KMS-11 (cell line): ENCODE measurements around the gene CARF.
"Not testable (repeated sequence)": the region's sequence is repeated elsewhere in the genome, so short reads cannot be mapped to it uniquely, and the experiment has no call there.

ENCODE experiments used
- H2AFZ ChIP-seq: fragments of 200-600 bp; sonication (generic); 2 replicates; pipeline ENCODE4 v1.6.1; 2016; ENCODE audit warnings: antibody characterized with exemption, mixed run types, low read depth
- H3K27ac ChIP-seq: fragments of 200-600 bp; sonication (generic); 2 replicates; pipeline ENCODE4 v1.6.1; 2016; ENCODE audit warnings: mild to moderate bottlenecking, mixed run types
- H3K27me3 ChIP-seq: fragments of 200-600 bp; sonication (generic); 2 replicates; pipeline ENCODE4 v1.6.1; 2017; ENCODE audit warnings: mild to moderate bottlenecking, low read depth, mixed run types, moderate library complexity; ENCODE audit not compliant: insufficient read depth
- H3K36me3 ChIP-seq: fragments of 200-600 bp; sonication (generic); 2 replicates; pipeline ENCODE4 v1.6.1; 2017; ENCODE audit warnings: mild to moderate bottlenecking, mixed run types; ENCODE audit not compliant: insufficient read depth
- H3K4me1 ChIP-seq: fragments of 200-600 bp; sonication (generic); 2 replicates; pipeline ENCODE4 v1.6.1; 2016; ENCODE audit warnings: mild to moderate bottlenecking, low read depth, mixed run types; ENCODE audit not compliant: poor library complexity, severe bottlenecking
- H3K4me2 ChIP-seq: fragments of 200-600 bp; sonication (generic); 2 replicates; pipeline ENCODE4 v1.7.0; 2016; ENCODE audit warnings: mild to moderate bottlenecking, mixed run types
- H3K4me3 ChIP-seq: fragments of 200-600 bp; sonication (generic); IDR thresholded peaks from 2 replicates; pipeline ENCODE4 v1.6.1; 2017; ENCODE audit warnings: low read depth, low read length, mixed read lengths; ENCODE audit not compliant: insufficient read depth
- H3K79me2 ChIP-seq: fragments of 200-600 bp; sonication (generic); 2 replicates; pipeline ENCODE4 v1.6.1; 2016; ENCODE audit warnings: low read depth, mixed run types; ENCODE audit not compliant: insufficient read depth
- H3K9ac ChIP-seq: fragments of 200-600 bp; sonication (generic); 2 replicates; pipeline ENCODE4 v1.6.1; 2016; ENCODE audit warnings: mild to moderate bottlenecking, mixed run types
- H4K20me1 ChIP-seq: fragments of 200-600 bp; sonication (generic); 2 replicates; pipeline ENCODE4 v1.6.1; 2016; ENCODE audit warnings: mild to moderate bottlenecking, mixed run types; ENCODE audit not compliant: insufficient read depth
- CTCF ChIP-seq: fragments of 200-600 bp; sonication (generic); conservative IDR thresholded peaks from 2 replicates; pipeline ENCODE4 v1.6.1; 2017; ENCODE audit warnings: low read depth, mild to moderate bottlenecking, antibody characterized with exemption, low read length, moderate library complexity, mixed read lengths

Gene CARF

DNA sequence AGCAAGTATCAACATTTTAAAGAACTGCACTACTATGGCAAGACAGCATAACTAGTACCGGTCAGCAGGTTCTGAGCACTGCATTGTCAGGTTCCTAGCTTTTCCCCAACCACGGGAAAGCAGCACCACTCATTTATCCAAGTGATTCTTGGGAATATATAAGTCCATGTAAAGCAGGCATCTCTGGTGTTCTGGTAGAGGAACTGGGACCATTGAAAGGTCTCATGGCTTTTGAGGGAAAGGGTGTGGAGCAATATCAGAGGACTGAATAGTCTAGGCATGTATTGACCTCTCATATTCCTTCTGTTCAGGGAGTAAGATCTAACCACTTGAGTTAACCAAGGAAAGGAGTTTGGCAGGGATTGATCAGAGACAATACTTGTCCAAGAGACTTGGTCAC, 34.4 kb upstream of the CARF start:
- Histone ChIP-seq H3K27me3 (no peaks in the 10 kb centered on the region), H3K4me3 (no peak overlapping the region), H2AFZ (no peak overlapping the region), H4K20me1 (no peaks in the 10 kb centered on the region), H3K27ac (no peak overlapping the region), H3K4me1 (peaks cover 4% of the 10 kb centered on the region), H3K79me2 (no peaks in the 10 kb centered on the region), H3K36me3 (peaks cover 9% of the 10 kb centered on the region; the same call in 1 of the 2 replicates), H3K4me2 (no peak overlapping the region), H3K9ac (no peak overlapping the region)
- no peak for TF ChIP-seq CTCF

DNA sequence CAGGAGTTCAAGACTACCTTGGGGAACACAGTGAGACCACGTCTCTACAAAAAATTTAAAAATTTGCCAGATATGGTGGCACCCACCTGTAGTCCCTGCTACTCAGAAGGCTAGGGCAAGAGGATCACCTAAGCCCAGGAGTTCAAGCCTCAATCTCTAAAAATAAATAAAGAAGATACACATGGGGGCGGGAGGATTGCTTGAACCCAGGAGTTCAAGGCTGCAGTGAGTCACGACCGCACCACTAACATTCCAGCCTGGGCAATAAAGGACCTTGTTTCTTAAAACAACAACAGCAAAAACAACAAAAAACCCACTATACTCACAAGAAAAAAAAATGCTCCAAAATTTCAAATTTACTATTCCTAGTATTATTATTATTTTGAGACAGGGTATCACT, 30.5 kb upstream of the CARF start:
- H3K9ac ChIP-seq: no peak overlapping the region
- no peaks in the 10 kb centered on the region for H4K20me1 ChIP-seq
- H3K36me3 ChIP-seq: peaks cover 12% of the 10 kb centered on the region; the same call in 1 of the 2 replicates
- TF ChIP-seq CTCF: no peak
- no peaks in the 10 kb centered on the region for H3K4me1 ChIP-seq
- H2AFZ ChIP-seq: no peak overlapping the region
- no peak overlapping the region for H3K4me2 ChIP-seq
- no peak overlapping the region for H3K27ac ChIP-seq
- no peaks in the 10 kb centered on the region for H3K79me2 ChIP-seq
- no peak overlapping the region for H3K4me3 ChIP-seq
- H3K27me3 ChIP-seq: no peaks in the 10 kb centered on the region

DNA sequence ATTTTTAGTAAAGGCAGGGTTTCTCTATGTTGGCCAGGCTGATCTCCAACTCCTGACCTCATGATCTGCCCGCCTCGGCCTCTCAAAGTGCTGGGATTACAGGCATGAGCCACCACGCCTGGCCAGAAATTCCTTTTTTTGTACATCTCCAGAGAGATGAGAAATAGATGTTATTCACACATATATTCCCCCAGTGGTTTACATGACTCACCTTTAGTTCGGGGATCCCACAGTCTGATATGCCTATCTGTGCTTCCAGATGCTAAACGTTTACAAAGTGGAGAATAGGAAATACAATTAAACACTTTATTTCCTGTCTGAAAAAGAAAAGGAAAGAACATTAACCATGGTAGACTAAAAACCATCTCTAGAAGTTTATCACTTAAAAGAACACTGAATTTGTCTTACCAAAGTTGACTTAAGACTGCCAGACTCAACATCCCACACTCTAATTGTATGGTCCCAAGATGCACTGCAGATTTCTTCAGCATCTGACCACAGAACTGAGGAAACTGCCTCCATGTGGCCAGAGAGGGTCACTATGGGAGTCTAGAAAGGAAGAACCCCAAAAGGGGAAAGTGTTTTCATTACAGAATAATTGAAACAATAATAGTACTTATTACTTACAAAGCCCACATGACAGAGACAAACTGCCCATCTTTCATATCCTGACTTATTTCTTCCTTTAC, 27.9 kb upstream of the CARF start:
- Histone ChIP-seq H3K4me2 (no peak overlapping the region), H3K4me3 (no peak overlapping the region), H3K36me3 (peaks cover 15% of the 10 kb centered on the region; the same call in 1 of the 2 replicates), H3K27ac (no peak overlapping the region), H3K4me1 (no peaks in the 10 kb centered on the region), H4K20me1 (no peaks in the 10 kb centered on the region), H3K27me3 (no peaks in the 10 kb centered on the region), H2AFZ (no peak overlapping the region), H3K9ac (no peak overlapping the region), H3K79me2 (no peaks in the 10 kb centered on the region)
- TF ChIP-seq CTCF: no peak

GRCh38 chr2:202885190-202885589, 26.9 kb upstream of the CARF start:
- TF ChIP-seq CTCF: no peak
- Histone ChIP-seq H2AFZ (no peak overlapping the region), H4K20me1 (no peaks in the 10 kb centered on the region), H3K79me2 (no peaks in the 10 kb centered on the region), H3K27me3 (no peaks in the 10 kb centered on the region), H3K9ac (no peak overlapping the region), H3K4me1 (no peaks in the 10 kb centered on the region), H3K36me3 (peaks cover 15% of the 10 kb centered on the region; the same call in 1 of the 2 replicates), H3K4me2 (no peak overlapping the region), H3K27ac (no peak overlapping the region), H3K4me3 (no peak overlapping the region)

- Histone ChIP-seq H3K4me1 (peaks cover 19% of the 10 kb centered on the region), H3K79me2 (peaks cover 51% of the 10 kb centered on the region)
- not testable (repeated sequence) for H3K4me2 ChIP-seq, H3K27me3 ChIP-seq, H3K36me3 ChIP-seq, H4K20me1 ChIP-seq, H3K4me3 ChIP-seq, H3K9ac ChIP-seq, H3K27ac ChIP-seq, H2AFZ ChIP-seq
These were observed 6.6 kb upstream of the CARF start for GRCh38 chr2:202905507-202905906.
